HEK293T (cell line): ENCODE measurements around the gene FBN1.

Source experiments
- CTCF ChIA-PET: fragments of 350-600 bp; formaldehyde crosslinking; extraction: SDS; loops from one replicate; lab custom pipeline; 2021; ENCODE audit warnings: antibody characterized with exemption, inconsistent platforms; lab: Yijun Ruan, JAX
- POLR2A ChIA-PET: fragments of 350-600 bp; formaldehyde crosslinking; extraction: SDS; loops from one replicate; lab custom pipeline; 2020; ENCODE audit warnings: antibody characterized with exemption, inconsistent platforms; lab: Yijun Ruan, JAX
- DNase-seq: peaks from one replicate; pipeline ENCODE4 v3.0.0; 2012; ENCODE audit warnings: mixed read lengths; ENCODE audit errors: extremely low spot score
- ARNT ChIP-seq: fragments of 450-650 bp; IDR thresholded peaks from 2 replicates; pipeline ENCODE4 v1.6.1; 2017; ENCODE audit warnings: mild to moderate bottlenecking
- BHLHE40 ChIP-seq: fragments of 450-650 bp; IDR thresholded peaks from 2 replicates; pipeline ENCODE4 v1.6.1; 2016; ENCODE audit warnings: mild to moderate bottlenecking, moderate library complexity, borderline replicate concordance
- CTBP1 ChIP-seq: fragments of 450-650 bp; IDR thresholded peaks from 2 replicates; pipeline ENCODE4 v1.6.1; 2016; ENCODE audit warnings: borderline replicate concordance
- ELF4 ChIP-seq: fragments of 450-650 bp; IDR thresholded peaks from 2 replicates; pipeline ENCODE4 v1.6.1; 2017; ENCODE audit warnings: antibody characterized with exemption
- FOXA1 ChIP-seq: fragments of 450-650 bp; IDR thresholded peaks from 2 replicates; pipeline ENCODE4 v1.6.1; 2016; ENCODE audit warnings: mild to moderate bottlenecking
- FOXK2 ChIP-seq: fragments of 450-650 bp; IDR thresholded peaks from 2 replicates; pipeline ENCODE4 v1.6.1; 2016; ENCODE audit warnings: mild to moderate bottlenecking
- FOXM1 ChIP-seq: fragments of 450-650 bp; IDR thresholded peaks from 2 replicates; pipeline ENCODE4 v1.6.1; 2017; ENCODE audit warnings: mild to moderate bottlenecking, borderline replicate concordance
- HDGF ChIP-seq: fragments of 450-650 bp; IDR thresholded peaks from 2 replicates; pipeline ENCODE4 v1.6.1; 2017; ENCODE audit warnings: antibody characterized with exemption, borderline replicate concordance
- L3MBTL2 ChIP-seq: fragments of 450-650 bp; conservative IDR thresholded peaks from 2 replicates; pipeline ENCODE4 v1.6.1; 2016; ENCODE audit warnings: mild to moderate bottlenecking
- LEF1 ChIP-seq: fragments of 450-650 bp; IDR thresholded peaks from 2 replicates; pipeline ENCODE4 v1.6.1; 2017; ENCODE audit warnings: mild to moderate bottlenecking, borderline replicate concordance
- NFRKB ChIP-seq: fragments of 450-650 bp; IDR thresholded peaks from 2 replicates; pipeline ENCODE4 v1.6.1; 2016; ENCODE audit warnings: mild to moderate bottlenecking, moderate library complexity
- PKNOX1 ChIP-seq: fragments of 450-650 bp; IDR thresholded peaks from 2 replicates; pipeline ENCODE4 v1.6.1; 2016
- SP1 ChIP-seq: fragments of 450-650 bp; IDR thresholded peaks from 2 replicates; pipeline ENCODE4 v1.6.1; 2017
- SUZ12 ChIP-seq: fragments of 450-650 bp; IDR thresholded peaks from 2 replicates; pipeline ENCODE4 v1.6.1; 2016; ENCODE audit warnings: mild to moderate bottlenecking
- TARDBP ChIP-seq: fragments of 450-650 bp; IDR thresholded peaks from 2 replicates; pipeline ENCODE4 v1.6.1; 2016
- ZNF384 ChIP-seq: fragments of 450-650 bp; IDR thresholded peaks from 2 replicates; pipeline ENCODE4 v1.6.1; 2016

Gene FBN1

DNA sequence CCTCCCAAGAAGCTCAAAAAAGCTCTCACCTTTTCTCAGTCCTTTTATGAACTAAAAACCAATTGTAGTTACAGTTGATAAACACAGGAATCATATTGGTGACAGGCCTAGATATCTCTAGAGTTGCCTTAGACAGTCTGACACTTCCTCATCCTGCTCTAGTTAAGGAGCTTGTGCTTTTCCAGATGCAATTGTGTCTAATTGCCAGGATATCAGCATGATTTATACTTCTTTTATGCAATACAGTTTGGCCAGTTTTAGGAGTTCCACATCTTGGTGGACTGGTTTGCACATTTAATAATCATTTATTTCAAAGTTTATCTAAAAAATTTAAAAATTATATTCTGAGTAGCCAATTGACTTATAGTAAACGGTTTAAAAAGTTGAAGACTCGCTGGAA is 218.6 kb downstream of the FBN1 start:
- POLR2A ChIA-PET: no interaction called here
- CTCF ChIA-PET: interaction anchor here (0.6 kb wide), 1 partner anchor 64 kb away, joined by 3 read pairs; no protein-coding TSS in a partner anchor
- no peak for DNase-seq
- TF ChIP-seq PKNOX1 (no peak), CTBP1 (no peak), TARDBP (no peak), ARNT (no peak), FOXM1 (no peak), SUZ12 (no peak), ZNF384 (no peak), HDGF (no peak), NFRKB (no peak), FOXK2 (no peak), LEF1 (no peak), BHLHE40 (no peak), FOXA1 (no peak), ELF4 (no peak), SP1 (no peak), L3MBTL2 (no peak)

DNA sequence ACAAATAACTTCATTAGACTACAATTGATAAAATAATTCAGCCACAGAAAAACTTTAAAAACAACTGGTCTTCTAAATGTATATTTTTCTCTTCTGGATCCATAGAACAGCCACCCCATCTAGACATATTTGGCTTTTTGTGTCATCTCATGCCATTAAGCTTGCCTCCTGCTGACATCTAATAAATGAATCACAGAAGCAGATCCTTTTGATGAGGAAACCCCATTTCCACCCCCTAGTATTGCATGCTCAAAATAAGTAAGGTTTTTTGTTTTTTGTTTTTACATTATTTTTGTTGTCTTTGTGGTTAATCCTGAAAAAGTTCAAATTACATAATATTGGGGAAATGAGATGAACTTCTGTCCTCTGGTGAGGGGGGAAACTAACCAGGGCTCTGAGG is 219.5 kb downstream of the FBN1 start:
- DNase-seq: no peak
- ChIA-PET POLR2A (no interaction called here), CTCF (no interaction called here)
- no peak for TF ChIP-seq FOXA1
- TF ChIP-seq BHLHE40: no peak
- TF ChIP-seq PKNOX1: no peak
- no peak for TF ChIP-seq FOXM1
- no peak for TF ChIP-seq ELF4
- no peak for TF ChIP-seq CTBP1
- TF ChIP-seq SUZ12: no peak
- no peak for TF ChIP-seq ARNT
- TF ChIP-seq L3MBTL2: no peak
- no peak for TF ChIP-seq TARDBP
- TF ChIP-seq SP1: no peak
- no peak for TF ChIP-seq HDGF

DNA sequence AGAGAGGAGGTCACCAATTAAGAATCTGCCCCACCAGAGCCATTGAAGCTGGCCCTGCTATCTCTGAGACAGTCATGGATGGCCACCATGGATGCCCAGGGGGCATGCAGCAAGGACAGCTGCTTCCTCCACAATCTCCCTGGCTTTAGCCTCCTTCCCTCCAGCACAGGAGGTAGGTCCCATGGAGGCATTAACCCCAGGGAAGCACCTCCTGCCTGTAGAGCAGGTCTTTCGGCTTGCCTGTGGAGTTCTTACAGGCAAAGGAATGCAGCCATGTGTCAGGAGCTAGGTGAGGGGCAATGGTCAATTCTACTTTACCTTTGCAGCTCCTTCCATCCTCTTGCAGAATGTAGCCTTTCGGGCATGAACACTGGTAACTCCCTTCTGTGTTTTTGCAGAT is 220.5 kb downstream of the FBN1 start:
- CTCF ChIA-PET: no interaction called here

GRCh38 chr15:48423896-48424475 is 221.5 kb downstream of the FBN1 start:
- ChIA-PET POLR2A (no interaction called here), CTCF (no interaction called here)
- TF ChIP-seq BHLHE40 (no peak), FOXA1 (no peak), FOXM1 (no peak), ELF4 (no peak), CTBP1 (no peak), FOXK2 (no peak), PKNOX1 (no peak)
- DNase-seq: no peak

More for the DNA sequence above, 220.5 kb downstream of the FBN1 start:
- TF ChIP-seq FOXA1: no peak
- TF ChIP-seq CTBP1: no peak
- TF ChIP-seq BHLHE40: no peak
- no peak for TF ChIP-seq ELF4
- TF ChIP-seq NFRKB: no peak
- no peak for TF ChIP-seq FOXK2
- no peak for TF ChIP-seq HDGF
- TF ChIP-seq SP1: no peak
- TF ChIP-seq LEF1: no peak
- no peak for TF ChIP-seq SUZ12
- no peak for TF ChIP-seq ZNF384
- TF ChIP-seq PKNOX1: no peak
- no peak for TF ChIP-seq TARDBP
- no peak for TF ChIP-seq ARNT
- POLR2A ChIA-PET: no interaction called here
- no peak for DNase-seq

- no peak for DNase-seq
- CTCF ChIA-PET: interaction anchor here (0.8 kb wide), 1 partner anchor 10 kb away, joined by 4 read pairs; no protein-coding TSS in a partner anchor
- no peak for TF ChIP-seq SUZ12
- POLR2A ChIA-PET: no interaction called here
These were observed 222.2 kb downstream of the FBN1 start for GRCh38 chr15:48423342-48423741.

DNA sequence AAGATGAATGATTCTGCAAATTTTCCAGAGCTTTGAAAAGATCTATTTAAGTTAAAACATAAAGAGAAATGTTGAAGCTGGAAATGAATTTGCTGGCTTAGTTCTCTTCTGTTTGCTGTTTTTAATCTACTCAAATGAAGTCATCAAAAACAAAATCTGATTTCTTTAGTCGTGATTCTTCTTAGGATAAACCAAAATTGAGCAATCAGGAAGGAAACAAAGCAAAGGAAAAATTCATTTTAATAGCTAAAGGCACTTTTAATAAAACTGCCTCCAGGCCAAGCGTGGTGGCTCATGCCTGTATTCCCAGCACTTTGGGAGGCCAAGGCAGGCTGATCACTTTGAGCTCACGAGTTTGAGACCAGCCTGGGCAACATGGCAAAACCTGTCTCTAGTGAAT is 223.1 kb downstream of the FBN1 start:
- DNase-seq: no peak
- POLR2A ChIA-PET: no interaction called here
- CTCF ChIA-PET: interaction anchor here (0.8 kb wide), 1 partner anchor 9 kb away, joined by 4 read pairs; no protein-coding TSS in a partner anchor
- TF ChIP-seq ZNF384 (no peak), ARNT (no peak), NFRKB (no peak), TARDBP (no peak), L3MBTL2 (no peak)
